GM12878 (cell line): ENCODE measurements around the gene RANBP1. TPM values are rescaled to one million over a fixed set of nuclear protein-coding genes. Genes with fewer than 3 reads are reported as not detected.

ENCODE experiments used
- ATAC-seq: fragments of 200-7000 bp; cut with Tn5 transposase; 3 replicates; pipeline ENCODE4 v1.9.1; 2020; ENCODE audit warnings: mild to moderate bottlenecking, moderate library complexity
- BruUV-seq: library from RNA; stranded (reverse); fragments of 400-500 nt; replicated peaks from 2 replicates; lab custom pipeline; 2021; lab: Mats Ljungman, UMichigan
- CTCF ChIA-PET: fragments of 300-600 bp; sonication (Branson Sonifier 250); formaldehyde crosslinking; extraction: SDS; loops from one replicate; lab custom pipeline; 2021; ENCODE audit warnings: inconsistent platforms; lab: Yijun Ruan, JAX
- POLR2A ChIA-PET: fragments of 350-600 bp; formaldehyde crosslinking; extraction: SDS; loops from one replicate; lab custom pipeline; 2021; ENCODE audit warnings: inconsistent platforms; lab: Charles Lee
- RAD21 ChIA-PET: fragments of 300-600 bp; sonication (Branson Sonifier 250); formaldehyde crosslinking; loops from one replicate; lab custom pipeline; 2023; ENCODE audit warnings: antibody characterized with exemption; ENCODE audit not compliant: unreplicated experiment; lab: Charles Lee
- SMC1A ChIA-PET: fragments of 300-600 bp; sonication (Branson Sonifier 250); formaldehyde crosslinking; loops from one replicate; lab custom pipeline; 2023; ENCODE audit not compliant: unreplicated experiment, uncharacterized antibody; lab: Charles Lee
- DNase-seq: peaks from one replicate; pipeline ENCODE4 v3.0.0-alpha.2; 2011; ENCODE audit warnings: low read depth, low spot score
- FAIRE-seq: peaks from 3 replicates; lab custom pipeline; 2011; peaks lifted over from hg19 to GRCh38; lab: Jason Lieb, UNC
- H2AFZ ChIP-seq: 2 replicates; pipeline ENCODE4 v1.6.0; 2011; ENCODE audit warnings: low read depth, low read length, control low read depth; ENCODE audit not compliant: control insufficient read depth
- H3K27ac ChIP-seq: 2 replicates; pipeline ENCODE4 v1.5.1; 2011; ENCODE audit warnings: control low read depth; ENCODE audit not compliant: control insufficient read depth, insufficient read depth
- H3K27me3 ChIP-seq, 2 experiments: replicated peaks in 1 of 2; 2 replicates each; pipeline versions ENCODE4 v1.6.0 to v1.6.1; 2011; ENCODE audit warnings: low read length in 1 of 2; ENCODE audit not compliant: control insufficient read depth in 2 of 2, insufficient read depth in 2 of 2
- H3K36me3 ChIP-seq, 2 experiments: 2 replicates each; pipeline ENCODE4 v1.5.1; 2011; ENCODE audit warnings: low read length in 1 of 2; ENCODE audit not compliant: control insufficient read depth in 2 of 2, insufficient read depth in 2 of 2
- H3K4me1 ChIP-seq: 2 replicates; pipeline ENCODE4 v1.6.1; 2011; ENCODE audit warnings: mild to moderate bottlenecking, low read length, moderate library complexity, mixed read lengths; ENCODE audit not compliant: control insufficient read depth, insufficient read depth
- H3K4me2 ChIP-seq: 2 replicates; pipeline ENCODE4 v1.6.0; 2011; ENCODE audit warnings: control low read depth; ENCODE audit not compliant: control insufficient read depth, insufficient read depth
- H3K4me3 ChIP-seq: fragments of 200-600 bp; sonication (generic); 2 replicates; pipeline ENCODE4 v1.5.1; 2016
- H3K79me2 ChIP-seq: 2 replicates; pipeline ENCODE4 v1.6.0; 2011; ENCODE audit warnings: low read length; ENCODE audit not compliant: control insufficient read depth, insufficient read depth
- H3K9ac ChIP-seq: 2 replicates; pipeline ENCODE4 v1.8.0; 2011; ENCODE audit warnings: low read length, control low read depth, mixed read lengths; ENCODE audit not compliant: control insufficient read depth, insufficient read depth
- H3K9me3 ChIP-seq: replicated peaks from 3 replicates; pipeline ENCODE4 v1.5.1; 2011; ENCODE audit warnings: mild to moderate bottlenecking, low read length; ENCODE audit not compliant: control insufficient read depth, insufficient read depth
- H4K20me1 ChIP-seq: 2 replicates; pipeline ENCODE4 v1.6.0; 2011; ENCODE audit not compliant: control insufficient read depth, insufficient read depth
- BMI1 ChIP-seq: fragments of 450-650 bp; IDR thresholded peaks from 2 replicates; pipeline ENCODE4 v1.6.1; 2016; ENCODE audit warnings: mild to moderate bottlenecking, moderate library complexity, borderline replicate concordance
- ESRRA ChIP-seq: IDR thresholded peaks from 2 replicates; pipeline ENCODE4 v1.6.1; 2012; ENCODE audit warnings: mild to moderate bottlenecking, low read length, improper control_type of control experiment
- NFXL1 ChIP-seq: fragments of 450-650 bp; IDR thresholded peaks from 2 replicates; pipeline ENCODE4 v1.6.1; 2017; ENCODE audit warnings: antibody characterized with exemption, mild to moderate bottlenecking, borderline replicate concordance
- RB1 ChIP-seq: fragments of 450-650 bp; formaldehyde crosslinking; IDR thresholded peaks from 2 replicates; pipeline ENCODE4 v1.6.1; 2017; ENCODE audit warnings: mild to moderate bottlenecking, borderline replicate concordance
- STAT1 ChIP-seq: fragments of 450-650 bp; conservative IDR thresholded peaks from 2 replicates; pipeline ENCODE4 v1.6.1; 2014; ENCODE audit warnings: antibody characterized with exemption, mild to moderate bottlenecking
- SUPT20H ChIP-seq: IDR thresholded peaks from 2 replicates; pipeline ENCODE4 v1.6.1; 2011; ENCODE audit warnings: low read depth, mild to moderate bottlenecking, low read length, moderate library complexity, borderline replicate concordance; ENCODE audit not compliant: control insufficient read depth
- TCF7 ChIP-seq: IDR thresholded peaks from 2 replicates; pipeline ENCODE4 v1.6.1; 2014; ENCODE audit warnings: antibody characterized with exemption, borderline replicate concordance
- WRNIP1 ChIP-seq: IDR thresholded peaks from 2 replicates; pipeline ENCODE4 v1.6.1; 2011; ENCODE audit warnings: low read depth, low read length, improper control_type of control experiment, borderline replicate concordance
- YBX1 ChIP-seq: fragments of 450-650 bp; IDR thresholded peaks from 2 replicates; pipeline ENCODE4 v1.6.1; 2016; ENCODE audit warnings: antibody characterized with exemption
- ZBTB11 ChIP-seq: fragments of 450-650 bp; formaldehyde crosslinking; IDR thresholded peaks from 2 replicates; pipeline ENCODE4 v1.5.0; 2022; ENCODE audit warnings: mild to moderate bottlenecking, missing genetic modification characterization
- ZNF207 ChIP-seq: fragments of 450-650 bp; IDR thresholded peaks from 2 replicates; pipeline ENCODE4 v1.6.1; 2014; ENCODE audit warnings: antibody characterized with exemption, mild to moderate bottlenecking, borderline replicate concordance
- ZNF274 ChIP-seq: IDR thresholded peaks from one replicate; pipeline ENCODE4 v1.8.0; 2011; ENCODE audit not compliant: insufficient read length, insufficient read depth
- ZZZ3 ChIP-seq: IDR thresholded peaks from 2 replicates; pipeline ENCODE4 v1.6.1; 2011; ENCODE audit warnings: low read depth; ENCODE audit not compliant: control insufficient read depth, insufficient read length
- WGBS: methylation state at CpG from one replicate; pipeline ENCODE4 v1.1.6; 2016; ENCODE audit warnings: low lambda C conversion rate; ENCODE audit not compliant: insufficient replicate concordance, insufficient coverage; ENCODE audit errors: missing lambda C conversion rate; 5-methylcytosine and 5-hydroxymethylcytosine counted together
- in situ Hi-C: fragments of 300-500 bp; cut with MboI; formaldehyde crosslinking; loops from 9 replicates; pipeline ENCODE4 v1.14.3; 2018; ENCODE audit warnings: mixed read lengths
- intact Hi-C: fragments of 100-400 bp; cut with micrococcal nuclease; formaldehyde crosslinking; loops from one replicate; pipeline ENCODE4 v1.14.2; 2022; ENCODE audit not compliant: unreplicated experiment
- polyA plus RNA-seq, 11 experiments: library from polyadenylated mRNA; depleted of rRNA in 4 of 11; unstranded in 6 of 11; stranded (reverse) in 5 of 11; fragments of >200 nt; fragmentation: Nextera tagmentation in 4 of 11; fragmentation: Illumina TruSeq in 1 of 11; extraction: Ambion mirVana in 4 of 11; extraction: Trizol in 1 of 11; gene quantifications; 1 replicate in 1 of 11; 2 replicates in 10 of 11; pipeline versions ENCODE4 v1.2.1 to v1.2.3, GENCODE V29; 2011 to 2016; ENCODE audit warnings: inconsistent platforms in 2 of 11, missing spikeins in 2 of 11, low read depth in 1 of 11
- total RNA-seq, 4 experiments: library from RNA; depleted of rRNA in 3 of 4; stranded (reverse); fragments of >200 nt in 3 of 4; fragmentation: Illumina TruSeq in 1 of 4; extraction: Trizol in 1 of 4; gene quantifications; 2 replicates each; pipeline versions ENCODE4 v1.2.1 to v1.2.3, GENCODE V29; 2013 to 2021

RANBP1 gene
- total and polyA plus RNA-seq, 10 of the 15 experiments (the other 5 are each of a cell fraction or from before 2014, with no cell fraction given): 55.3 to 808 (median 394) TPM

- H3K27ac ChIP-seq: no peak overlapping the region
- H2AFZ ChIP-seq: no peak overlapping the region
- H3K4me2 ChIP-seq: no peak overlapping the region
- H3K27me3 ChIP-seq: no peaks in the 10 kb centered on the region
- no peak overlapping the region for H3K9ac ChIP-seq
- H3K79me2 ChIP-seq: no peaks in the 10 kb centered on the region
- DNase-seq (no peak), ATAC-seq (no peak), FAIRE-seq (no peak)
- TF ChIP-seq ZZZ3: no peak
- TF ChIP-seq ZNF207: no peak
- no TSS peak for BruUV-seq
- SMC1A ChIA-PET: no interaction called here
- H3K4me1 ChIP-seq: peaks cover 4% of the 10 kb centered on the region; the same call in 1 of the 2 replicates
- in situ Hi-C loops: no loop called here
- no peaks in the 10 kb centered on the region for H3K9me3 ChIP-seq
- no peak overlapping the region for H3K4me3 ChIP-seq
- RAD21 ChIA-PET: no interaction called here
- H4K20me1 ChIP-seq: no peaks in the 10 kb centered on the region
- POLR2A ChIA-PET: no interaction called here
- CTCF ChIA-PET: no interaction called here
- no peaks in the 10 kb centered on the region; a peak in 1 of 4 replicates for H3K36me3 ChIP-seq
- WGBS: 93% methylated on average over 56 of the region's 65 CpGs
- intact Hi-C loops: no loop called here
Observed at GRCh38 chr22:20142711-20143621, 27.1 kb downstream of the RANBP1 start.

GRCh38 chr22:20143883-20144665, 28.2 kb downstream of the RANBP1 start:
- RAD21 ChIA-PET: no interaction called here
- Histone ChIP-seq H3K9ac (no peak overlapping the region), H3K4me3 (no peak overlapping the region), H3K9me3 (no peaks in the 10 kb centered on the region), H3K4me1 (peaks cover 4% of the 10 kb centered on the region; the same call in 1 of the 2 replicates), H3K4me2 (no peak overlapping the region), H3K36me3 (no peaks in the 10 kb centered on the region; a peak in 1 of 4 replicates), H3K79me2 (no peaks in the 10 kb centered on the region), H3K27me3 (no peaks in the 10 kb centered on the region), H4K20me1 (no peaks in the 10 kb centered on the region), H2AFZ (no peak overlapping the region), H3K27ac (no peak overlapping the region)
- intact Hi-C loops: no loop called here
- BruUV-seq: no TSS peak
- FAIRE-seq (no peak), ATAC-seq (no peak), DNase-seq (no peak)
- SMC1A ChIA-PET: no interaction called here
- CTCF ChIA-PET: no interaction called here
- WGBS: 88% methylated on average over 19 of the region's 19 CpGs
- POLR2A ChIA-PET: no interaction called here
- in situ Hi-C loops: no loop called here
- no peak for TF ChIP-seq YBX1
- TF ChIP-seq WRNIP1: no peak
- TF ChIP-seq ESRRA: no peak
- TF ChIP-seq BMI1: no peak
- TF ChIP-seq ZBTB11 (CRISPR knock-in tag): no peak
- TF ChIP-seq TCF7: no peak
- TF ChIP-seq RB1: no peak
- no peak for TF ChIP-seq STAT1
- TF ChIP-seq SUPT20H: no peak
- no peak for TF ChIP-seq NFXL1
- TF ChIP-seq ZNF274: no peak
